Measurements from ENCODE around the gene GALNS.

DNA sequence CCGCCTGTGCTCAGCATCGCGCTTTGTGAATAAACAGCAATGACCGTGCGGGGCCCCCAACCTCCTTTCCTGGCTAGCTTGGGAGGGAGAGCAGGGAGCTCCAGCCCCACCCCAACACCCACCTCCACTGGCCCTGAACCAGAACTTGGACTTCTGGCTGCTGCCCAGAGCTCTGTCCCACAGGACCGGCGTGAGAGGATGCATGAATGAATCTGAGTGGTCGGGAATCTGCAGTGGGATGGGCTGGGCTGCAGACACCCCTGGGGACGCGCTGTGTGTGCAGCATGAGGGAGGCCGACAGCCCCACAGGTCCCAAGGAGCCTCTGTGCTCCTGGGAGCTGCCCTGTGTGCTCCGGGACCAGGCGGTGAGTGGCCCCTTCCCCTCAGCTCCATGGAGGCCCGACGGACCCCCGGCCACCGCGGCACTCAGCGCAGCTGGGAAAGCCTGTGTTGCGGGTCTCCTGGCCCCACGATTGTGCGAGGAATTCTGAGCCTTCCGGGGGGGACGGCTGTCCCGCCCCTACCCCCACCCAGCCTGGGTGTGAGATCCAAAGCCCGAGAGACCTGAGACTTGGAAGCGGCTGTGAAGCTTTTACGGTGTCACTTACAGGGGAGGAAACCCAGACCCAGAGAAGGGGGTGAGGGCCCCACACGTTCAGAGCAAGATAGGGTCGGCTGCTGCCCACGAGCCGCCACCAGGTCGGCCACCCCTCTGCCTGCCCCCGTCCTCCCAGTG lies 77.2 kb downstream of the GALNS start:
- TF ChIP-seq, protein P1, sequence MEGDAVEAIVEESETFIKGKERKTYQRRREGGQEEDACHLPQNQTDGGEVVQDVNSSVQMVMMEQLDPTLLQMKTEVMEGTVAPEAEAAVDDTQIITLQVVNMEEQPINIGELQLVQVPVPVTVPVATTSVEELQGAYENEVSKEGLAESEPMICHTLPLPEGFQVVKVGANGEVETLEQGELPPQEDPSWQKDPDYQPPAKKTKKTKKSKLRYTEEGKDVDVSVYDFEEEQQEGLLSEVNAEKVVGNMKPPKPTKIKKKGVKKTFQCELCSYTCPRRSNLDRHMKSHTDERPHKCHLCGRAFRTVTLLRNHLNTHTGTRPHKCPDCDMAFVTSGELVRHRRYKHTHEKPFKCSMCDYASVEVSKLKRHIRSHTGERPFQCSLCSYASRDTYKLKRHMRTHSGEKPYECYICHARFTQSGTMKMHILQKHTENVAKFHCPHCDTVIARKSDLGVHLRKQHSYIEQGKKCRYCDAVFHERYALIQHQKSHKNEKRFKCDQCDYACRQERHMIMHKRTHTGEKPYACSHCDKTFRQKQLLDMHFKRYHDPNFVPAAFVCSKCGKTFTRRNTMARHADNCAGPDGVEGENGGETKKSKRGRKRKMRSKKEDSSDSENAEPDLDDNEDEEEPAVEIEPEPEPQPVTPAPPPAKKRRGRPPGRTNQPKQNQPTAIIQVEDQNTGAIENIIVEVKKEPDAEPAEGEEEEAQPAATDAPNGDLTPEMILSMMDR (conservative IDR thresholded peaks at IDR 0.05; ENCODE audit: low read length), result no peak
- TF ChIP-seq EZH2phosphoT487 (IDR thresholded peaks at IDR 0.05; ENCODE audit: borderline replicate concordance), result no peak

Measured in Loucy (cell line).